Measurements from ENCODE around the gene MTFP1.
A peak's percentile ranks its signal among the peaks of the same experiment; 100 is the strongest.
"Not testable (repeated sequence)": the region's sequence is repeated elsewhere in the genome, so short reads cannot be mapped to it uniquely, and the experiment has no call there.

Gene MTFP1

GRCh38 chr22:30427871-30428270 lies 2.3 kb downstream of the MTFP1 start:
- DNase-seq: no peak

GRCh38 chr22:30429887-30430286 lies 4.3 kb downstream of the MTFP1 start:
- DNase-seq: no peak

- DNase-seq: no peak
These were observed 5.4 kb downstream of the MTFP1 start for GRCh38 chr22:30430933-30431332.

DNA sequence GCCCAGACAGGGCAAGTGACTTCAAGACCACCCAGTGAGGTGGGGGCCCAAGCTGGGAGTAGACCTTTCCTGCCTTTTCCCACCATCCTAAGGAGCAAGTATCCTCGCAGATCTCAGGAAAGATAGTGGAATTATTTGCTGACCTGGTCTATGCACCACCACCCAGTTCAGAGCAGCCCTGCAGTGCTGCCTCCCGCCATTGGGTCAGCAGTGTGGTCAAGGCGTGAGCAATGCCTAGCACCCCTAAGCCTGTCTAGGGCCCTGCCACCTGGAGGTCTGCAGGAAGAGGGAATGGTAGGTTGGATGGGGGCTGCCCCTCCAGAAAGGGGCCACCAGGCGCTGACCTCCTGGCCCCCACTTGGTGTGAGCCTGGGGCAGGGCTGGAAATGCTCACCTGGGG lies 6.5 kb downstream of the MTFP1 start:
- DNase-seq: no peak

GRCh38 chr22:30432520-30432919 lies 7.0 kb downstream of the MTFP1 start:
- no peak for DNase-seq

DNA sequence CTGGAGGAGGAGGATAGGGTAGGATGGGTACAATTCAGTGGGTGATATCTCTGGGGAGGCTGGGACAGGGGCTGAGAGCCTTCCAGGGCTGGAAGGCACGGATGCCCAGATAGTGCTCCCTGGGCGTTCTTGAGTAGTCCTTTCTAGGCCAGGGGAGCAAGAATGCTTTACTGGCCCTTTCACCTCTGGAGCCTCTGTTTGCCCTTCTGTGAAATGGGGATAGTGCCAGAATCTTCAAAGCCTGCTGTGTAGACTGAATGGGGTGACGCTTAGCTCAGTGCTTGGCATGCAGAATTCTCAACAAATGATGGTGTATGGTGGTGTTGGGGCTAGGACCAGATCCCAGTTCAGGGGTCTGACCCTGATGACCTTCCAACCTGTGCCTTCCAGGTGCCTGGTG lies 7.7 kb downstream of the MTFP1 start:
- DNase-seq: no peak

- no peak for DNase-seq
These were observed 8.2 kb downstream of the MTFP1 start for GRCh38 chr22:30433773-30434172.

DNA sequence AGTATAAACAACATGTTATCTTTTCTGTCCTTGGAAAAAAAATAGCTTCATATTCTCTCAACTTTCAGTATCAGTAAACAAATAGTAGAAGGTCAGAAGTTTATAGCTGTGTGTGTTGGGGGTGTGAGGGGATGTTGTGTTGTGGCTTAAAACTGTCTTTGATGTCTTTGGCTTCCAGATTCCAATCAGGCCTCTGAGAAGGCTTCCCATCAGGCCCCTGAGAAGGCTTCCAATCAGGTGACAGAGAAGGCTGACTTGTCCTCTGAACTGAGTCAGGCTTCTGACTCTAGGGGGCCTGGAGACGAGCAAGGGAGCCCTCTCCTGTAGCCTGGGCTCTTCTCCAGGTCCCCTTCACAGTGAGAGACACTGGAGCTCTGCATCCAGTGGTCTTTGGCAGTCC lies 9.3 kb downstream of the MTFP1 start:
- no peak for DNase-seq

GRCh38 chr22:30435674-30436126 lies 10.1 kb downstream of the MTFP1 start:
- DNase-seq: peak; percentile 89

GRCh38 chr22:30436196-30436595 lies 10.6 kb downstream of the MTFP1 start:
- DNase-seq: no peak

DNA sequence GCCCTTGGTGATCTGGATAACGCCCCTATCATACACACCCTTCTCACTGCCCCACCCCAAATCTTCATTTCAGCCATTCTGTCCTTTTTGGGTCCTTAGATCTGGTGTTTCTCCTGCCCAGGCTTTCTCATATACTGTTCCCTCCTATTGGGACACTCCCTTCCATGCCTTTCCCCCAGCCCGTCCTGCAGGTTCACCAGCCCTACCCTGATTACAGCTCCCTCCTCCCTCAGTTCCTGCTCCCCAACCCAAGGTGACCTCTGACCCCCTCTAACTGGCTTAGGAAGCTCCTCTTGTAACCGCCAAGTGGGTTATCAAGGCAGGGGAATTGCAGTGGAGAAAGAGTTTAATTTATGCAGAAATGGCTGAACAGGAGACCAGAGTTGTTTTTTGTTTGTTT lies 13.0 kb downstream of the MTFP1 start:
- DNase-seq: no peak

- no peak for DNase-seq
These were observed 13.7 kb downstream of the MTFP1 start for GRCh38 chr22:30439226-30439625.

DNA sequence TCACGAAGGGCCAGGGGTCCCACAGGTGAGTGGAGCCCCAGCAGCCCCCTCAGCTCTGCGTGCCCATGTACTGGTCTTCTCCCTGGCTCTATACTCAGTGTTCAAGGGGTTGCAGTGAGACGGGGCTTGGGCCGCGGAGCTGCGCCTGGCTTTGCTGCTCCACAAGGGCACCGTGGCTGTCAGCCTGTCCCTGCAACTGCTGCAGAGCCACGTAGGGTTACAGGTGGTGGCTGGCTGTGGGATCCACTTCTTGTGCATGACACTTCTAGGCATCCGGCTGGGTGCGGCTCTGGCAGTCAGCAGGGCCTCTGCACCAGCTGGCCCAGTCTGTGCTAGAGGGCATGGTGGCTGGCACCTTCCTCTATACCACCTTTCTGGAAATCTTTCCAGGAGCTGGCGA lies 14.3 kb downstream of the MTFP1 start:
- DNase-seq: no peak

DNA sequence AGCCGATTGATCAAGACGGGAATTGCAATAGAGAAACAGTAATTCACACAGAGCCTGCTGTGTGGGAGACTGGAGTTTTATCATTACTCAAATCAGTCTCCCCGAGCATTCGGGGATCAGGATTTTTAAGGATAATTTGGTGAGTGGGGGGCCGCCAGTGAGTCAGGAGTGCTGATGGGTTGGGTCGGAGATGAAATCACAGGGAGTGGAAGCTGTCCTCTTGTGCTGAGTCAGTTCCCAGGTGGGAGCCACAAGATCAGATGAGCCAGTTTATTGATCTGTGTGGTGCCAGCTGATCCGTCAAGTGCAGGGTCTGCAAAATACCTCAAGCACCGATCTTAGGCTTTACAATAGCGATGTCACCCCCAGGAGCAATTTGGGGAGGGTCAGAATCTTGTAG lies 15.5 kb downstream of the MTFP1 start:
- no peak for DNase-seq

DNA sequence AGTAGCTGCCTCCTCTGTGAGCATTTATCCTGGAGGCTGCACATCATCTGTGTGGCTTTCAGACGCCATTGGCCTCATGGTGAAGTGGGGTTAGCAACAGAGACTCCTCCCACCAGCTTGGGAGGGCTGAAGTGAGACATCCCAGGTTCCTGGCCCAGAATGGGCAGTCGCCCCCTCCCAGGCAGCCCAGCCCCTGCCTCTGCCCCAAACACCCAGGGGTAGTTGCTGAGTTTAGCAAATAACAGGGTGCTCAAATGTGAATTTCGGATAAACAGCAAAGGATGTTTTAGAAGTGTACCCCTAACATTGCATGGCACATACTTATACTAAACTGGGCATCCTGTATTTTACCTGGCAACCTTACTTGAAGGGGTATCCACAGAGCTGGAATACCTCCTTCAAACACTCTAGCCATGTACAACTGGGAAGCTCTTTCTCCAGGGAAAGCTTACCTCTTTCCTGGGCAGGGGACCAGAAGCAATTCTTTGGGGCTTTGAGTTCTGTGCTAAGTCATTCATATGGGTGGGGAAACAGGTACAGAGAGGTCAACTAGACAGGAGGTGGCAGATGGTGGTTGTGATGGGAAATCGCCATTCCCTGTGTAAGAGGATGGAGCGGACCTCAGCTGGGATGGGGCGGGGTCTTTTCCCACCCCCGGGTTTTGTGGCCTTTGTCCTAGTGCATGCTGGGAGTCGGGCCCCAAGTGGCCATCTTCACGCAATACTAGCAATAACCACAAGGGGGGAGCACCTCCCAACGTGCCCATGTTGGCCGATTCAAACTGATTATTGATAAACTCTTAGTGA lies 19.3 kb downstream of the MTFP1 start:
- DNase-seq: peak; percentile 87

- DNase-seq: no peak
These were observed 20.0 kb downstream of the MTFP1 start for GRCh38 chr22:30445438-30446145.

DNA sequence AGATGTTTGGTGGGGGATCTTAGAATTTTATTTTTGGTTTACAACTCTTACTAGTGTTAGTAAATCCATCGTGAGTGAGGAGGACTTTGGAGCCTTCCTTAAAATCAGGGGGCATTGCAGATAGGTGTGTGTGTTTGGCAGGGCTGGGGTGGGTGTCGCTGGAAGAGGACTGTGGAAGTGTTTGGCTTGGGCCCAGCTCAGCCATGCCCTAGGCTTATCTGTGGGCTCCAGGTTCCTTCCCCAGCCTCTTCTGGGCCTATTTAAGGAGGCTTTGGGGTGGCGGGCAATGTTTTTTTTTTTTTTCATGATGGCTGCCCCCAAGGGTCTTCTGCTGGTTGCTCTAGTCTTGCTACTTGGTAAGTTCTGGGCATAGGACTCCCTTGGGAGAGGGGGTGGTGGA lies 22.1 kb downstream of the MTFP1 start:
- no peak for DNase-seq

DNA sequence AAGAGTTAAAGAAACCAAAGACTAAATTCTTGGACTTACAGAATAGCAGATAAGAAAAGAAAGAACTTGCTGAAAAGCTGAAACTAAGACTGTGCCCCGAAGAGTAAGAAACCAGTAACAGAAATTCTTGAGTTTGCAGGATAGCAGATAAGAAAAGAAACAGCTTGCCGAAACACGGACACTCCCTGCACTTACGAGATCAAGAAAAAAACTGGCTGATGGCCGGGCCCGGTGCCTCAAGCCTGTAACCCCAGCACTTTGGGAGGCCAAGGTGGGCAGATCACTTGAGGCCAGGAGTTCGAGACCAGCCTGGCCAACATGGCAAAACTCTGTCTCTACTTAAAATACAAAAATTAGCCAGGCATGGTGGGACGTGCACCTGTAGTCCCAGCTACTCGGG lies 25.9 kb downstream of the MTFP1 start:
- DNase-seq: not testable (repeated sequence)

- DNase-seq: no peak
These were observed 27.3 kb downstream of the MTFP1 start for GRCh38 chr22:30452861-30453260.

- peak; percentile 34 for DNase-seq
These were observed 28.4 kb downstream of the MTFP1 start for GRCh38 chr22:30453731-30454510.

GRCh38 chr22:30455075-30455840 lies 29.7 kb downstream of the MTFP1 start:
- DNase-seq: no peak

GRCh38 chr22:30457981-30458380 lies 32.4 kb downstream of the MTFP1 start:
- no peak for DNase-seq
